GM12892 (cell line): ENCODE results near the gene LYPD4.
"Not testable (repeated sequence)": the region's sequence is repeated elsewhere in the genome, so short reads cannot be mapped to it uniquely, and the experiment has no call there.

ENCODE experiments used
- DNase-seq: peaks from one replicate; pipeline ENCODE4 v3.0.0; 2011; ENCODE audit not compliant: insufficient read length
- FAIRE-seq: peaks from 2 replicates; lab custom pipeline; 2011; peaks lifted over from hg19 to GRCh38; lab: Jason Lieb, UNC
- POLR2A ChIP-seq: IDR thresholded peaks from 2 replicates; pipeline ENCODE4 v1.6.1; 2011; ENCODE audit warnings: low read depth, low read length, control low read depth
- POLR2AphosphoS5 ChIP-seq: IDR thresholded peaks from 2 replicates; pipeline ENCODE4 v1.6.1; 2011; ENCODE audit warnings: low read depth, low read length, control low read depth
- TAF1 ChIP-seq: IDR thresholded peaks from 2 replicates; pipeline ENCODE4 v1.6.1; 2011; ENCODE audit warnings: low read depth, mild to moderate bottlenecking, control low read depth, low read length, borderline replicate concordance

The LYPD4 gene

DNA sequence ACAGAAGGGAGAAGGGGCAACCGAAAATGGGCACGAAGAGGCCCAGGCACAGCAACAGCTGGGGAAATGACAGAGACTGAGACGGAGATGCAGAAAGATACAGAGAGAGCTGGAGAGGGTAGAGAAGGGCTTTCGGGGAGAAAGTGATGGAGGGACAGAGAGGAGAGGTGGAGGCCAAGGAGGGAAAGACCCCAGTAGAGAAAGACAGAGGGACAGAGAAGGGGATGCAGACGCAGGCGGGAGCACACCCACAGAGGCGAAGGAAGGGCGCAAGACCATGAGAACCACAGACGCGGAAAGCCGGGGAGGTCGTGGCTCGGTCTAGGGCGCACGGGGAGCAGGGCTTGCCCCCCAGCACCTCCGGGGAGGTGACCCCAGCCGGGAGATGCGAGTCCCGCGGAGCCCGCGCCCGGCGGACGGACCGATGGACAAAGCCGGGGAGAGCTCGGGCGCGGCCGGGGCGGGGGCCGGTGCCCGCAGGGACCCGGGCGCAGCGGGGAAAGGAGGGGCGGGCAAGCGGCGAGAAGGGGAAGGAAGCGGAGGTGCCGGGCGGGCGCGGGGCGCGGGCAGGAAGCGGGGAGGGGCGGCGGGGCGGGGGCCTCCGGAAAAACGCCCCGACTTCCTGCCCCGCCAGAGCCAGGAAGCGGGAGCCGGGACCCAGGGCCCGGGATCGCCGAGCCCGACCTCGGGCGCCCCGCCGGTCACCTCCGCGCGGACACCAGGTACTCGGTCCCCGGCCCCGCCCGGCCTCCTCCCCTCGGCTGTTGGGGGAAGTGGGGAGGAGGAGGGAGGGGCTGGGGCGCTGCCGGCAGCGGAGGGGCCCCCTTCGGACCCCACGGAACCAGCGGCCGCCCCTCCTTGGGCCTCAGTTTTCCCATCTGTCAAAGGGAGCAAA lies 38.3 kb upstream of the LYPD4 start, which contains the start of gene ARHGEF1:
ARHGEF1 (plus strand) TSS at position 617 of the 895 bp plus-strand sequence. CDS start 4,899 bp downstream, outside the sequence.
- peak; percentile 83 for FAIRE-seq
- no peak for TF ChIP-seq TAF1
- peak; percentile 70 for TF ChIP-seq POLR2AphosphoS5
- TF ChIP-seq POLR2A: peak; percentile 64; the same call in 1 of the 2 replicates
- DNase-seq: peak; percentile 68

DNA sequence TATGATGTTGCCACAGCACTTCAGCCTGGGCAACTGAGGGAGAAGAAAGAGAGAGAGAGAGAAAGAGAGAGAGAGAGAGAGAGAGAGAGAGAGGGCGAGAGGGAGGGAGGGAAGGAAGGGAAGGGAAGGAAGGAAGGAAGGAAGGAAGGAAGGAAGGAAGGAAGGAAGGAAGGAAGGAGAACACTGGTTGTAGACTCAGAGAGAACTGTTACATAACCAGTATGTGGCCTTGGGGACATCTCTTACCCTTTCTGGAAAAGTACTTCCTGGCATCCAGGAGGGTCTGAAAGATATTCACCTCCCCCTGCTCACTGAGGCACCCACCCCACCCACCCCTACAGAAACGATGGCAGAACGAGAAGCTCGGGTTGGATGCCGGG lies 35.8 kb upstream of the LYPD4 start:
- DNase-seq (no peak), FAIRE-seq (no peak)
- TF ChIP-seq POLR2A: no peak
- TF ChIP-seq TAF1: no peak
- TF ChIP-seq POLR2AphosphoS5: no peak

DNA sequence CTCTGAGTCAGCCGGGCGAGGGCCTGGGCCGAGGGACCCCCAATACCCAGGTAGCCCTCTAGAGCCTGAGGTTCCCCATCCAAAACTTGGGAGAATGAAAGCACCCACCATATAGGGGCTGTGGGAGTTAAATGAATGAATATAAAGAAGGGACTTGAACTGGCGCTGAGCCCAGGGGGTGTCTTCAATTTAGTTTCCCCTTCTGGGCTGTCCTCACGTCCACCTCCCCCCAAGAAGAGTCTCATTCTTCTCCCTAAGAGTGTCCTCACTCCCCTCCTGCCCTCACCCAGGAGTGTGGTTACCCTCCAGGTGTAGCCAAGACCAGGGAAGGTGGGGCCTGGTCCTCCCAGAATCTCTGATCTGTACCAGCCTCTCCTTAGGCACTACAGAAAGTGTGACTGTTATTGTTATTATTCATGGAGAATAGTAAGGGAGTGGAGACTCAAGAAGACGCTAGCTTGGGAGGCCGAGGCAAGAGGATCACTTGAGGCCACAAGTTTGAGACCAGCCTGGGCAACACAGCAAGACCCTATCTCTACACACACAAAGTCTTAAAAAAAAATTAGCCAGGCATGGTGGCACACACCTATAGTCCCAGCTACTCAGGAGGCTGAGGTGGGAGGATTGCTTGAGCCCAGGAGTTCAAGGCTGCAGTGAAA lies 35.3 kb upstream of the LYPD4 start:
- DNase-seq (no peak), FAIRE-seq (no peak)
- TF ChIP-seq POLR2AphosphoS5 (no peak), POLR2A (no peak), TAF1 (no peak)

DNA sequence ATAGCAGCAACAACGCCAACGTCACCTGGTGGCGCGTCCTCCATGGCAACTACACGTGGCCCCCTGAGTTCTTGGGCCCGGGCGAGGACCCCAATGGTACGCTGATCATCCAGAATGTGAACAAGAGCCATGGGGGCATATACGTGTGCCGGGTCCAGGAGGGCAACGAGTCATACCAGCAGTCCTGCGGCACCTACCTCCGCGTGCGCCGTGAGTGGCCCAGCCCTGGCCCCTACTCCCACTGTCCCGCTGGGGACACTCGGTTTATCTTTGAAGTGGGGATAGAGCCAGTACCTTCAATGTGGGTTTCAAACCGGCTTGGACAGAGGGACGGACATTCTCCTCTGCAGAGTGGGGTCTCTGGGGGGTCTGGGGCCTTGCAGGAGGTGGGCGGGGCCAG lies 34.6 kb upstream of the LYPD4 start:
- DNase-seq (no peak), FAIRE-seq (no peak)
- no peak for TF ChIP-seq POLR2AphosphoS5
- no peak for TF ChIP-seq TAF1
- no peak for TF ChIP-seq POLR2A

DNA sequence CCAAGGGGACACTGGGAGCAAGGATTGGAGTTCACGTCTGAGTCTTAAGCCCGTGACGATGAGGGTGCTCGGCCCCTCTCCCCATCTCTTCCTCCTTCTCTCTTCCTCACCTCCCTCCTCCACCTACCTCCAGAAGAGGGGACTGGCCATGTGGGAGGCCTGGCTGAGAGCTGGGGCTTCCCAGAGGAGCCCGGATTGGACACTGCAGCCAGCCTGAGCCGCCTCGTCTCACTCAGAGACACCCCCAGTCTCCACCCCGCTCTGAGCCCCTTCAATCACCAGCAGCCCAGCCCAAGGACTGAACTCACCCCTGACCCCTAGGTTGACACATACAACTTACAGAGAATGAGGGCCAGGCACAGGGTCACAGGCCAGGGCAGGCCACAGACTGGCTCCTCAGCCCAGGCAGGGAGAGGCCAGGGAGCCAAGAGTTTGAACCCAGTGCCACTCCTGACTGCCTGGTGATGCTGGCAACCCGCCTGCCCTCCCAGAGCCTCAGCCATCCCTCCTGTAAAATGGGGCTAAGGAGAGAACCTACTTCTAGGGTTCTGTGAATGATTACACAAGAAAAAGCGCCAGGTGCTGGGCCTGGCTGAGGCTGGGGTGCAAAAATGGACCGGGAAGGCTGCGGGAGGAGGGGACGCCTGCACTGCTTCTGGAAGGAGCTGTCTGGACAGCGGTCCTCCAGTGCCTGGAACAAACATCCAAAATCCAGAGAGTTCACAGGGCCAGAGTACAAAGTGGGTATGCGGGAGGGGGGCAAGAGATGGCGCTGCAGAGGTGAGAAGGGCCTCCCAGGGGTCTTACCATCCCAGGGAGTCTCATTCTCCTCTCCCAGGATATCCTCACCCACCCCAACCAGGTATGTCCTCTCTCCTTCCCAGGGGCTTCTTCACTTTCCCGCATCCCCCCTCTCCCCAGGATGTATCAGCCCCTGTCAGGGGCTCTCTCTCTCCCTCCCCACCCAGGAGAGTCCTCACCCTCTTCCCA lies 33.7 kb upstream of the LYPD4 start:
- FAIRE-seq (no peak), DNase-seq (no peak)
- peak; percentile 89 for TF ChIP-seq POLR2AphosphoS5
- TF ChIP-seq TAF1: peak; percentile 77; the same call in 1 of the 2 replicates
- peak; percentile 83 for TF ChIP-seq POLR2A

DNA sequence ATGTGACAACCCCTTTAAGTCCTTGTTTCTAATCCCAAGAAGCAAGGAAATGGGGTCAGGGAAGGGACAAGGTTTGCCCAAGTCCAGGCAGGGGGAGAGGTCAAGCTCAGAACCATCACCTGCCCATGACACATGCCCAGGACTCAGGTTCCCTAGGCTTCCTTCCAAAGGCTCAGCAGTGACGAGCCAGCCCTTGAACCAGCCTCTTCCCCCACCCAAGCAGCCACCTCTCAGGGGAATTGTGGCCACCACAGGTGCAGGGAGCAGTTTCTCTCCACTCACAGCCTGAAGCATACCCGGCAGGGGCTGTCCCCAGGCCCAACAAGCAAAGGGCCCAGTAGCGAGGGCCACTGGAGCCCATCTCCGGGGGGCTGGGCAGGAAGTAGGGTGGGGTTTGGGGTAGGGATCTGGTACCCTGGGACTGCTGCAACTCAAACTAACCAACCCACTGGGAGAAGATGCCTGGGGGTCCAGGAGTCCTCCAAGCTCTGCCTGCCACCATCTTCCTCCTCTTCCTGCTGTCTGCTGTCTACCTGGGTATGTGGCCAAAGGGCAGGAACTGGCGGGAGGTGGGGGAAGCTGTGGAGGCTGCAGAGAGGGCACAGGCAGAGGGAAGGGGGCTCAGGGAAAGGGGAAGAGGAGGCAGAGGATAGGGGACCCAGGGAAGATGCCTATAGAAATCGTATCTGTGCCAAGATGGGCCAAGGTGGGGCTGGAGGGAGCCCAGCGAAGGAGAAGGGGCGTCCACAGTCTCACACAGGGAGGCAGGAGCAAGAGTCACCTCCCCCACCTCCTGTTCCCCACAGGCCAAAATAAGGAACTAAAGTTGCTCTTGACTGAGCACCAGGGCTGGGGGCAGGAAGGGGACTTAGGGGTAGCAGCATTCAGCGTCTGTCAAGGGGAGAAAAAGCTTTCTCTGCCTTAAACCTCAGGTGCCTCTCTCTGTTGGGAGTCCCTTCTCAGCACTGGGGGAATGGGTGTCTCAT lies 32.7 kb upstream of the LYPD4 start, which contains the start of gene CD79A:
CD79A (plus strand) TSS at position 433 of the 986 bp plus-strand sequence; CDS start at position 459, 26 bp downstream.
- DNase-seq (peak; percentile 71), FAIRE-seq (peak; percentile 99)
- peak; percentile 62; the same call in 1 of the 2 replicates for TF ChIP-seq TAF1
- TF ChIP-seq POLR2A: peak; percentile 83
- peak; percentile 83 for TF ChIP-seq POLR2AphosphoS5

DNA sequence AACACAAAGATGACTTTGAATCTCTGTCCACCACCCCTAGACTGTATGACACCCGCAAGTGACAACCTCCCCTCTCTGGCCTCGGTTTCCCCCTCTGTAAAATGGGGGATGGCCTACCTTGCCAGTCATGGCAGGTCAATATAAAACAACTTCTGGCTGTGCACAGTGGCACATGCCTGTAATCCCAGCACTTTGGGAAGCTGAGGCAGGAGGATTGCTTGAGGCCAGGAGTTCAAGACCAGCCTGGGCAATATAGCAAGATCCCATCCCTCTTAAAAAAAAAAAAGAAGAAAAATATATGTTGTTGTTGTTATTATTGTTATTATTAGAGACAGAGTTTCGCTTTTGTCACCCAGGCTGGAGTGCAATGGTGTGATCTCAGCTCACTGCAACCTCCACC lies 31.5 kb upstream of the LYPD4 start:
- DNase-seq, FAIRE-seq: not testable (repeated sequence)

DNA sequence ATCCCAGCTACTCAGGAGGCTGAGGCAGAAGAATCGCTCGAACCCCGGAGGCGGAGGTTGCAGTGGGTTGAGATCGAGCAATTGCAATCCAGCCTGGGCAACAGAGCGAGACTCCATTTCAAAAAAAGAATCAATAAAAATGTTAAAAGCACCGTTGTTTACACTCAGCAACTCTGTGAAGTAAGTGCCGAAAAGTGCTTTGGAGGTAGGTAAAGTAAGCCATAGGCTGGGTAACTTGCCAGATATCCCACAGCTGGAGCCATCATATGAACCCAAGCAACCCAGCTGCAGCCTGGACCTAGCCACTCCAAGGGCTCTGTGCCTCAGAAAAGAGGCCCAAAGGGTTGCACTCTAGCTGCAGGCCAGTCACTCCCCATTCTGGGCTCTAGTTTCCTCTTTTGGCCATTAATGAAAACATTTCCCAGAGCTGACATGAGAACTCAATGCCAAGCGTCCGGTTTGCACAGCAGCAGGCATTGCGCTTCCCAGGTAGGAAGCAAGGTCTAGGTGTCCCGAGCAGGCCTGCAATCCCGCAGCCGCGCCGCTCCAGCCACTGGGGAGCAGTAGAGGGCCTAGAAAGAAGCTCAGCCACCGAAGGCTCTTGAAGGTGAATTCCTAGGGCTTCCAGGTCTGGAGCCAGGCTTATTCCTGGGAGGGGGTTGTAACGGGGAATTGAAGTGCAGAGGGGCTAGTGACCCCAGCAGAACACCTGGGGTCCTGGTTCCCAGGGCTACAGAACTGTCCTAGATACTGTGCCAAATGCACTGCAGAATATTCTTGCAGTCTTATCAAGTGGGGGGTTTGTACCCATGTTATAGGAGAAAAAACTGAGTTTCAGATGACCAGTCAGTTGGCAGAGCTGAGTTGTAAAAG lies 28.5 kb upstream of the LYPD4 start:
- TF ChIP-seq POLR2AphosphoS5: peak; percentile 72
- no peak for TF ChIP-seq TAF1
- peak; percentile 42; the same call in 1 of the 2 replicates for TF ChIP-seq POLR2A
- peak; percentile 75 for FAIRE-seq
- DNase-seq: no peak

DNA sequence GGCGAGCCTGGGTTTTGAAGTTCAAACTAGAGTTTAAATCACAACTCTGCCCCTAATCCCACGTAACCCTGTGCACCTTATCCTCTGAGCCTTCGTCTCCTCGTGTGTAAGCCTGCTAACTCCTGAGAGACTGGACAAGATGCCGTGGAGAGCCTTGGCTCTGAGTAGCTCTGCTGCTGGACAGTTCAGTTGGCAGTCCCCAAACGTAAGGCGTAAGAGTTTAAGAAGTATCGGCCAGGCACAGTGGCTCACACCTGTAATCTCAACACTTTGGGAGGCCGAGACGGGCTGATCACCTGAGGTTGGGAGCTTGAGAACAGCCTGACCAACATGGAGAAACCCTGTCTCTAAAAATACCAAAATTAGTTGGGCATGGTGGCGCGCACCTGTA lies 27.9 kb upstream of the LYPD4 start:
- FAIRE-seq: peak; percentile 54
- no peak for DNase-seq
- TF ChIP-seq POLR2AphosphoS5 (no peak), TAF1 (no peak), POLR2A (no peak)
